Osteocyte (in vitro differentiated cells): ENCODE results near the gene MYBPHL. TPM values are rescaled to one million over a fixed set of nuclear protein-coding genes. Genes with fewer than 3 reads are reported as not detected.

Experiments used
- DNase-seq: peaks from one replicate; pipeline ENCODE4 v3.0.0; 2021; ENCODE audit warnings: mixed read lengths; ENCODE audit not compliant: unreplicated experiment; ENCODE audit errors: extremely low spot score
- H3K27ac Mint-ChIP-seq: one replicate; pipeline ENCODE4 v1.8.0; 2021; ENCODE audit warnings: mild to moderate bottlenecking, mixed read lengths; ENCODE audit not compliant: unreplicated experiment
- H3K27me3 Mint-ChIP-seq: one replicate; pipeline ENCODE4 v1.8.0; 2021; ENCODE audit warnings: mixed read lengths; ENCODE audit not compliant: unreplicated experiment
- H3K36me3 Mint-ChIP-seq: one replicate; pipeline ENCODE4 v1.8.0; 2021; ENCODE audit warnings: mixed read lengths; ENCODE audit not compliant: unreplicated experiment
- H3K4me1 Mint-ChIP-seq: one replicate; pipeline ENCODE4 v1.8.0; 2021; ENCODE audit warnings: mixed read lengths; ENCODE audit not compliant: unreplicated experiment
- H3K4me3 Mint-ChIP-seq: one replicate; pipeline ENCODE4 v1.8.0; 2021; ENCODE audit warnings: mild to moderate bottlenecking, moderate library complexity, mixed read lengths; ENCODE audit not compliant: unreplicated experiment
- H3K9me3 Mint-ChIP-seq: one replicate; pipeline ENCODE4 v1.8.0; 2021; ENCODE audit warnings: mixed read lengths; ENCODE audit not compliant: unreplicated experiment
- total RNA-seq: library from RNA; stranded (reverse); gene quantifications from 2 replicates; pipeline ENCODE4 v1.2.1, GENCODE V29; 2021
- TF ChIP-seq, protein P1 (sequence below): fragments of 200-600 bp; sonication (generic); IDR thresholded peaks from 2 replicates; pipeline ENCODE4 v1.5.0; 2021; ENCODE audit warnings: antibody characterized with exemption, mild to moderate bottlenecking, moderate library complexity

Gene MYBPHL
- total RNA-seq, 1 donor from 2014 or later, result not detected

DNA sequence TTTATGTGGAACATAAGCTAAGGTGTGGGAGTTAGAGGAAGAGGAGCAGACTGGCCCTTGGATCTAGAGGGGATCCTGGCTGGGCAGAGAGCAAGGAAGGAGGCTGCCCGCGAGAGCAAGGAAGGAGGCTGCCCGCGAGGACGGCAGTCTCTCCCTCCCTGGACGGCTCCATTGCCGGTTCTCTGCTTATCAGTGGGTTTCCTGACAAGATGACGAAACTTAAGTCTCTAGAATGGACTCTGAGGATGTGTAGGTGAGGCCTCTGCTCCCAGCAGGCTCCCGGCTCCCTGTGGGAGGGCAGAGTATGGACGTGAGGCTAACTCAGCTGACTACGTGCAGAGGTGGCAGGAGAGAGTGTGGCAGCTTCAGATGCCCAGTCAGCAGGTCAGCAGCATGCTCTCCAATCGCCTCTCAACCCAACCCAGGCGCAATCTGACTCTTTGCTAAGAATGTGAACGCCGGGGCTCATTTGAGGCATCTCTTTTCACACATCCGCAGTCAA is 6.1 kb downstream of the MYBPHL start:
- Mint-ChIP-seq H3K4me1 (peaks cover 23% of the 10 kb centered on the region), H3K27me3 (no peaks in the 10 kb centered on the region), H3K9me3 (no peaks in the 10 kb centered on the region), H3K36me3 (no peaks in the 10 kb centered on the region), H3K27ac (no peak overlapping the region), H3K4me3 (no peak overlapping the region)
- DNase-seq, result no peak
- TF ChIP-seq, protein P1, sequence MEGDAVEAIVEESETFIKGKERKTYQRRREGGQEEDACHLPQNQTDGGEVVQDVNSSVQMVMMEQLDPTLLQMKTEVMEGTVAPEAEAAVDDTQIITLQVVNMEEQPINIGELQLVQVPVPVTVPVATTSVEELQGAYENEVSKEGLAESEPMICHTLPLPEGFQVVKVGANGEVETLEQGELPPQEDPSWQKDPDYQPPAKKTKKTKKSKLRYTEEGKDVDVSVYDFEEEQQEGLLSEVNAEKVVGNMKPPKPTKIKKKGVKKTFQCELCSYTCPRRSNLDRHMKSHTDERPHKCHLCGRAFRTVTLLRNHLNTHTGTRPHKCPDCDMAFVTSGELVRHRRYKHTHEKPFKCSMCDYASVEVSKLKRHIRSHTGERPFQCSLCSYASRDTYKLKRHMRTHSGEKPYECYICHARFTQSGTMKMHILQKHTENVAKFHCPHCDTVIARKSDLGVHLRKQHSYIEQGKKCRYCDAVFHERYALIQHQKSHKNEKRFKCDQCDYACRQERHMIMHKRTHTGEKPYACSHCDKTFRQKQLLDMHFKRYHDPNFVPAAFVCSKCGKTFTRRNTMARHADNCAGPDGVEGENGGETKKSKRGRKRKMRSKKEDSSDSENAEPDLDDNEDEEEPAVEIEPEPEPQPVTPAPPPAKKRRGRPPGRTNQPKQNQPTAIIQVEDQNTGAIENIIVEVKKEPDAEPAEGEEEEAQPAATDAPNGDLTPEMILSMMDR, result no peak

DNA sequence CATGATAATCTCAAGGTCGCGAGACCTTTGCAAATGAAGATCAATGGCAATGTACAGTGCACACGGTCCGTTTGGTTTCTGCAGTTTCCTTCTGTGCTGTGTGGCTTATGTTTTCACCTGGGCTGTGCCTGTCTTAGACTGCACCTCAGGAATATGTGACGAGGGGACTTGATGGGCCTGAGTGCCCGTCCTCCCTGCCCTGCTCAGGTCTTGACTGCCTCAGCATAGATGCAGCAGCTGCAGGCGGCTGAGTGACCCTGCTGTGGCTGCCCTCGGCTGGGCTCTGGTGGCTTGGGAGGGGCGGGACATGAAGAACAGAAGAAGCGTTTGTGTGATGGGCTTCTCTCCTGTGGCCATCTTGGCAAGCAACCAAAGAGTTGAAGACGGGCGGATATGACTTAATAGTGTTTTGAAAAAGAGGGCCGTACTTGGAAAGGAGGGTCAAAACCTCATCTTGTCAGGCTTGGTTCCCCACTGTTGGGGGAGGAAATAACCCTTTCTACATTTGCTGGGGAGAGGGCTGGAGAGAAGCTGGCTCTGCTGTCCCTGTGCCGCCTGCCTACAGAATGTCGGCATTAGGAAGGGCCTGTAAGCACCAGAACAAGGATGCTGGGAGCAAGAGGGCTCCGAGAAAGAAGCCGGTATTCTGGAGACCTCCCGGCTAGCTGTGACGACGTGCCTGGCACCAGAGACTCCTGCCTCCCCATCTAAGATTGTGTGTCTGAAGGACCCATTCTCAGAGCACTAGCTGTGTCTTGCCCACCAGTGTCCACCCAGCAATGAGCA is 7.1 kb downstream of the MYBPHL start:
- H3K27me3 Mint-ChIP-seq, result no peaks in the 10 kb centered on the region
- no peaks in the 10 kb centered on the region for H3K9me3 Mint-ChIP-seq
- TF ChIP-seq, protein P1, result no peak
- no peak for DNase-seq
- H3K27ac Mint-ChIP-seq, result peak overlapping the region; percentile 81
- H3K4me1 Mint-ChIP-seq, result peaks cover 23% of the 10 kb centered on the region
- H3K4me3 Mint-ChIP-seq, result no peak overlapping the region
- H3K36me3 Mint-ChIP-seq, result no peaks in the 10 kb centered on the region

DNA sequence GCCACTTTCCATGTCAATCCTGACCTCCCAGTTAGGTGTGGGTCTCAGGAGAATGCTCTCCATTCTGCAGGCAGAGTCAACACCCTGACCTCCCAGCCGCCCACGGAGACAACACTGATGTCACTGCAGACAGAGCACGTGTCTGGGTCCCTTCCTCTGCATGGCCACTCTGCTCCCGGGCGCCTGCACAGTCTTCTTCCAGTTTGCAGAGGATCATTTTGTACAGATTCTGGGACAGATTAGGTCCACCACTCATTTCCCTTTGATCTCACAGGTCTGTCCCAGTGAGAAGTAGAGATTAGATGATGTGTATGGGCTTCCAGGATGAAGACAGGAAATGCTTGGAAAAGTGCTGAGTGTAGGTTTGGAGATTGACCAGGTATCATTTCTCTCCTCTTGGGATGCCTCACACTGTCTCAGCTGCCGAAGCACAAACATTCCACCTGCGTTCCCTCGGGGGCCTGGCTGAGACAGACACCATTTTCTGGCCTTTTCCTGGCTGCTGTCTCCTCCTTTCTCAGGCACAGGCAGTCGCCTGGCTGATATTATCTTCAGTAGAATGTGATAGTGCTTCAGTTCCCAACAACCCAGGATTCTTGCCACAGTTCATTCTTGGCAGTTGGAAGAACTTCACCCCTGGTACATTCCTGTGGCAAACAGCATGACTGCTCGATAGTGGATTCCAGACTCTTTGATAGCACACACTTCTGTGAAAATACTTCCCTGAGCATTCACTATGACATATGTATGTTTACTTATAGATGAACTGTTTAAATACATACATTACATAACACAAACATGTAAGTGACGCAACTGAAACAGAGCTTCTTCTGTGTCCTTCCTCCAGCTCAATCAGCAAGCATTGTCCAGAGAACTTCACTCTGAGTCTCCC is 7.9 kb downstream of the MYBPHL start:
- H3K27ac Mint-ChIP-seq, result peak overlapping the region; percentile 81
- no peak overlapping the region for H3K4me3 Mint-ChIP-seq
- TF ChIP-seq, protein P1, result no peak
- no peak for DNase-seq
- peaks cover 2% of the 10 kb centered on the region for H3K27me3 Mint-ChIP-seq
- peaks cover 23% of the 10 kb centered on the region for H3K4me1 Mint-ChIP-seq
- no peaks in the 10 kb centered on the region for H3K36me3 Mint-ChIP-seq
- H3K9me3 Mint-ChIP-seq, result no peaks in the 10 kb centered on the region

DNA sequence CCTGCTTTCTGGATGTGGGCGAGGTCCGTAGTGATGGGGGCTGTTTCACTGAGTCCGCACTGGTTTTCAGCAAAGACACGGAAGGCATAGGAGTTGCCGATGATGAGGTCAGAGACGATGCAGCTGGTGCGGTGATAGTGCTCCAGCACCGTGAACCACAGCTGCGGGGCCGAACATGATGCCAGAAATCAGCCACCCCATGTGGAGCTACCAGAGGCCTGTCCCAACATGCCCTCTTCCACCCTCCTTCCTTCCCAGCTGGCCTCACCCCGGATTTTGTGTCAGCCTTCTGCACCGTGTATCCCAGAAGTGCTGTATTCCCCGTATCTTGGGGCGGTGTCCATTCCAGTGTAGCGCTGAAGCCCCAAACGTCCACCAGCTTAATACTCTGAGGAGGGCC is 10.0 kb downstream of the MYBPHL start:
- peaks cover 2% of the 10 kb centered on the region for H3K27me3 Mint-ChIP-seq
- TF ChIP-seq, protein P1, result no peak
- no peak overlapping the region for H3K4me3 Mint-ChIP-seq
- peaks cover 23% of the 10 kb centered on the region for H3K4me1 Mint-ChIP-seq
- H3K9me3 Mint-ChIP-seq, result no peaks in the 10 kb centered on the region
- no peaks in the 10 kb centered on the region for H3K36me3 Mint-ChIP-seq
- no peak for DNase-seq
- H3K27ac Mint-ChIP-seq, result no peak overlapping the region
